Muscle layer of colon (tissue), 2 donors: ENCODE measurements around the gene RND3.

Experiments used
- H3K27ac ChIP-seq: one replicate; pipeline ENCODE4 v1.7.0; 2013; ENCODE audit warnings: low read depth, mild to moderate bottlenecking, low read length, moderate library complexity
- H3K27me3 ChIP-seq, 2 donors: one replicate each; pipeline ENCODE4 v1.7.0; 2013; ENCODE audit warnings: low read length in 2 of 2, mild to moderate bottlenecking in 2 of 2; ENCODE audit not compliant: insufficient read depth in 2 of 2, control insufficient read depth in 1 of 2
- H3K36me3 ChIP-seq: one replicate; pipeline ENCODE4 v1.7.0; 2013; ENCODE audit warnings: mild to moderate bottlenecking, low read length; ENCODE audit not compliant: insufficient read depth
- H3K4me1 ChIP-seq: one replicate; pipeline ENCODE4 v1.7.0; 2013; ENCODE audit warnings: mild to moderate bottlenecking, low read length; ENCODE audit not compliant: insufficient read depth
- H3K4me3 ChIP-seq, 2 donors: one replicate each; pipeline ENCODE4 v1.7.0; 2013; ENCODE audit warnings: low read length in 2 of 2, low read depth in 1 of 2, mild to moderate bottlenecking in 1 of 2, moderate library complexity in 1 of 2
- H3K9ac ChIP-seq: one replicate; pipeline ENCODE4 v1.7.0; 2013; ENCODE audit warnings: low read length
- H3K9me3 ChIP-seq: one replicate; pipeline ENCODE4 v1.7.0; 2013; ENCODE audit warnings: mild to moderate bottlenecking, low read length
- donor health status: abdominal sarcoma.
- donor health status: Adenocarcinoma of cecum.

The RND3 gene

DNA sequence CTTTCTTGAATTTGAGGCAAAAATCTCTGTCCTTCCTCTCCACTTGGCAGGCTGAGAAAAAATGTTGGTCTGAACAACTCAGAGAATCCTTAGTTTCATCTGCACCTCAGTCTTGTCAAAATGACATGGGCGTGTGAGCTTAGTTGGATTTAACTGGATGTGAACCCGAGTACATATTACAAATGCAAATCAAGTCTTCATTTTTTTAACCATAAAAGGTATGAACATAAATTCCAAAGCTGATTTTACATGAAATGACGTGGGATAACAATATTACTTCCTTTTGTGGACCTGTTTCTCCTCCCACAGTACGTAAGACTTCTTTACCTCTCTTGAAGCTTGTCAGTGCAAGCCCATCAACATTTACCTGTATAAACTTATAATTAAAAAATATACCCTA is 32.6 kb upstream of the RND3 start:
- Histone ChIP-seq H3K9ac (no peak overlapping the region), H3K27ac (no peak overlapping the region), H3K4me3 (no peak overlapping the region)

DNA sequence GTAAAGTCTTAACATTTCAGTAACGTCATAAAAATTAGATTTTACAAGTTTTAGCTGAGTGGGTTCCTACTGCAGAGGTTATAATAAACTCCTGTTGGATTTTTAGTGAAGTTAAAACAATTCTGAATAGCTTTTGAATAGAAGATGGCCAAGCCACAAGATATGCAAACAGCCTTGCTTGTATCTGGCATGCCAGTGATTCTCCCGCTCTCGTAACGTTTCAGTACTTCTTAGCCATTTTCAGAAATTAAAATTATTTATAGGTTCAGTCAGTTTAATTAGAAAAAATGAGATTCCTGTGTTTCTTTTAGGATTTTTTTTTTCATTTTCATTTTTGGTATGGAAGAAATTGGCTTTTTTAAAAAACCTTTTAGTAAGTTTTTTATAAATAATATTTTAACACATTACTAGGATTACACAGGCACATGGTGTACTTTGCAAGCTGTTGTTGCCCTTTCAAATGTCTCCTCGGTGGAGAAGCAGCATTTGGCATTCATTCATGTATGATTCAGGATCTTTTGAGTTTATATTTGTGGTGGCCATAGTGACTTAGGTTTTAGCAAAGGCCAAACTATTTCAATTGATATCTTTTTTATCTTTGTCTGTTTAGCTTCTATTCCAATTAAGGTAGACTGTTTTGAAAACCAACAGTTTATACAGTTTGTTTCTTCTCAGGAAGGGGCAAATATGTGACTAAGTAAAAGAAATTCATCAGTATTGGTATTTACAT is 30.6 kb upstream of the RND3 start:
- Histone ChIP-seq H3K4me1 (no peaks in the 10 kb centered on the region), H3K27ac (no peak overlapping the region), H3K4me3 (no peak overlapping the region), H3K9me3 (no peaks in the 10 kb centered on the region), H3K27me3 (no peaks in the 10 kb centered on the region), H3K36me3 (no peaks in the 10 kb centered on the region), H3K9ac (no peak overlapping the region)

More for the DNA sequence above, 32.6 kb upstream of the RND3 start:
- H3K4me1 ChIP-seq, result no peaks in the 10 kb centered on the region
- H3K27me3 ChIP-seq, result no peaks in the 10 kb centered on the region
- no peaks in the 10 kb centered on the region for H3K9me3 ChIP-seq
- H3K36me3 ChIP-seq, result no peaks in the 10 kb centered on the region

DNA sequence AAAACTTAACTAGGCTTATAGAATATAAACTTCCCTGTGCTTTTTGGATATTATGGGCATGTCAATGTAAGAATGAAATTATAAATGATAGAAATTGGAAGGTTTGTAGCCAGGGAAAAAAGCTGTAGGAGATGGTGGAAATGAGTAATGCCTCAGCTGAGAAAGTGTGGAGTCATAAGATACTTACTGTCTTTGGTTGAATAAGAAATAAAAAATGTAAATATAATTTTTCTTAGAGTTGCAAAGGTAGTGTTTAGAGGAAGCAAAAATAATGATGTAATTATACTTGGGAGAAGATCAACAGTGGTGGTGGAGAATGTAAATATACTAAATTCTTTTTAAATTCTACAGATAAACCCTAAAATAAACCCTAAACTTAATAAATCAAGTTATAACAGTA is 26.2 kb upstream of the RND3 start:
- H3K27ac ChIP-seq, result no peak overlapping the region

DNA sequence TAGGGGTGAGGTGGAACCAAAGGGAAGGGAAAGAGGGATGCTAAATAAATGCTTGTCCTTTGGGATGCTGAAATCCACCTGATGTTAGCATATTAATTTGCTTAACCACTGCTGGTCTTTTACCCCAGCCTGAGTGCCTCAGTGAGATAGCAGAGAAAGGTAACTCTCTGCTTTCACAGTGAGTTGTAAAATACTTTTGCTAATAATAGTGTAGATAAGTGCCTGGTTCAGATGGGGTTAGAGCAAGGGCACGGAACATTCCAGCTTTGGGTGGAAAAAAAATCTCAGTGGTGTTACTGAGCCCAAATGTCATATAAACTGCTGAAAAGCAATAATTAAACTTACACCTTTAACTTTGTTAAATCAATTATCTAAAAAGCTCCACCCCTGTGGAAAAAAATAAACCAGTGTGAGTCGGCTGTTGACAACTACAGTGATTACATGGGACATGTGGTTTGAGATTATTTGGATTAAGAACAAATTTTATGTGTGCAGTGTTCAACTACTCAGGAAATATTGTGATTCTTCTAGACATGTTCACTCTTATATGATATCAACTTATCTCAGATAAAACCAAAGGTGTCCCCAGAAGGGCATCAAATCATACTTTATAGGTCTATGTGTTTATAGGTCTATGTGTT is 21.1 kb upstream of the RND3 start:
- no peaks in the 10 kb centered on the region for H3K4me1 ChIP-seq
- H3K27ac ChIP-seq, result no peak overlapping the region
- no peaks in the 10 kb centered on the region for H3K9me3 ChIP-seq
- H3K27me3 ChIP-seq, result no peaks in the 10 kb centered on the region
- H3K4me3 ChIP-seq, result no peak overlapping the region
- no peak overlapping the region for H3K9ac ChIP-seq
- H3K36me3 ChIP-seq, result no peaks in the 10 kb centered on the region

More for the DNA sequence above, 26.2 kb upstream of the RND3 start:
- H3K4me1 ChIP-seq, result no peaks in the 10 kb centered on the region
- H3K36me3 ChIP-seq, result no peaks in the 10 kb centered on the region
- H3K4me3 ChIP-seq, result no peak overlapping the region
- no peak overlapping the region for H3K9ac ChIP-seq
- H3K9me3 ChIP-seq, result no peaks in the 10 kb centered on the region
- H3K27me3 ChIP-seq, result no peaks in the 10 kb centered on the region

DNA sequence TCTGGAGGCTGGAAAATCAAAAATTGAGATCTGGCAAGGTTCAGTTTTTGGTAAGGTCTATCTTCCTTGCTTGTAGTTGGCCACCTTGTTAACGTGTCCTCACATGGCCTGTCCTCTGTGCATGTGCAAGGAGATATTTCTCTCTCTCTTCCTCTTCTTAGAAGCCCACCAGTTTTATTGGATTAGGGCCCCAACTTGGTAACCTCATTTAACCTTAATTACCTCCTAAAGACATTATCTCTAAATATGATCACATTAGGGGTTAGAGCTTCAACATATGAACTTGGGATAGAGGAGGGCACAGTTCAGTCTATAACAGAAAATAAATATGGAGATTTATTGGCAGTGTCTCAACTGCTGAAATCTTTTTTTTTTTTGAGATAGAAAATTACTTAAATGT is 19.6 kb upstream of the RND3 start:
- Histone ChIP-seq H3K4me3 (no peak overlapping the region), H3K27ac (no peak overlapping the region), H3K4me1 (no peaks in the 10 kb centered on the region)

DNA sequence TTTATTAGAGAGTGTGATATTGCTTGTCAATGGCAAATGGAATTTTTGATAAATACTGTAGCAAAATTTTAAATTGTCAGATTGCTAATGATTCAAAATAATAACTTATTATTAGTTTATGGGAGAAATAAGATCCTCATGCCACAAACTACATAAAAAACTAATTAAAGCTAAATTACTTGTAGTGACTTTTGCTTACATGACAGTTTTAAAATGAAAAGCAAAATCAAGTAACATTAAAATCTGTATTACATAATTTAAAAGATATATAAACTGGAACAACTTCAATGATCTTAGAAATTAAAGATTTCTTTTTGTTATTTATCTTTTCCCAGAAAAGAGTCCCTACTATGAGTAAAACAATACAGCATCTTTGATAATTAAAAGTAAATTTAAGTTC is 17.7 kb upstream of the RND3 start:
- Histone ChIP-seq H3K9ac (no peak overlapping the region), H3K36me3 (no peaks in the 10 kb centered on the region), H3K27ac (no peak overlapping the region), H3K9me3 (no peaks in the 10 kb centered on the region), H3K4me3 (no peak overlapping the region), H3K4me1 (no peaks in the 10 kb centered on the region), H3K27me3 (no peaks in the 10 kb centered on the region)

More for the DNA sequence above, 19.6 kb upstream of the RND3 start:
- Histone ChIP-seq H3K9me3 (no peaks in the 10 kb centered on the region), H3K9ac (no peak overlapping the region), H3K36me3 (no peaks in the 10 kb centered on the region), H3K27me3 (no peaks in the 10 kb centered on the region)

DNA sequence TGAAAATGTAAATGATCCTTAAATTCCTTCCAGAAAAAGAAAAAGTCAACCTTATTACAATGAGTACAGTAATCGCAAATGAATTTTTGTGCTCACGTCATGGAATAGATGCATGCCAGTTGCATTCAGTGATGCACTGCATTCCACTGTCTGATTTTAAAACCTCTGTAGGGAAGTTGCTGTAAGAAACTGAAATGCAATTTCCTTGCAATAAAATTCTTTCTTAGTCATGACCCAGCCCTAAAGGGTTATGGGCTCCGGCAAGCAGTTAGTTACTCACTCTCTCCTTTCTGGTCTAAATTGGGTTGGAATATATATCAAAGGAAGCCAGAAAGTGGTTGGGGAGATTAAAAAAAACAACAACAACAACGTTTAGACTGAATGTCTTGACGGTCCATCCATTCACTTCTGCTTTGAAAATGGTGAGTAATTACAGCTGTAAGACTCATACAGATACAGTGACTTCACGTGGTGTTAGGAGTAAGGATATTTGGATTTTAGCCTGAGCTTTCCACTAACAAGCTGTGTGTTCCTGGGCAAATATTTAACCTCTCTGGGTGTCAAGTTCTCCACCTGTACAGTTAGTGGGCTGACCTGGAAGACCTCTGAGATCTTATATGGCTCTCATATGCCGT is 8.6 kb upstream of the RND3 start:
- no peak overlapping the region for H3K4me3 ChIP-seq

DNA sequence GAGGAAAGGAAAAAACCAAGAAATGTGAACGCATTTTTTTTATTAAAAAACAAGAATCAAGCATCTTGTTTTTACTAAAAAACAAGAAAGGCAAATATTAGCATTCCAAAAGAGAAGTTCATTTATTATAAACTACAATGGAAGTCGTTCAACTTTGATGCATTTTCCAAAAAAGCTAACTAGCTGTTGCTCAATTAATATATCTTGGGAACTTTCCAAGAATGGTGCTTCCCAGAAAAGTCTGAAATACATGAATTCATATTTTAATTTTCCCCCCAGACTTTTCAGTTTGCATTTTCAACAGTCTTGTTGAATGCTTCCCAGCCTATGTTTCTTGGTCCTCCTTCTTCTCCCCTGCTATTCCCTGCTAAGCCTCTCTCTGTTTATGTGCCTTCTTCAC is 7.5 kb upstream of the RND3 start:
- Histone ChIP-seq H3K9me3 (no peaks in the 10 kb centered on the region), H3K27me3 (no peaks in the 10 kb centered on the region), H3K4me3 (no peak overlapping the region)

More for the DNA sequence above, 8.6 kb upstream of the RND3 start:
- Histone ChIP-seq H3K9me3 (no peaks in the 10 kb centered on the region), H3K27me3 (no peaks in the 10 kb centered on the region), H3K9ac (no peak overlapping the region), H3K27ac (no peak overlapping the region), H3K36me3 (no peaks in the 10 kb centered on the region), H3K4me1 (no peaks in the 10 kb centered on the region)

DNA sequence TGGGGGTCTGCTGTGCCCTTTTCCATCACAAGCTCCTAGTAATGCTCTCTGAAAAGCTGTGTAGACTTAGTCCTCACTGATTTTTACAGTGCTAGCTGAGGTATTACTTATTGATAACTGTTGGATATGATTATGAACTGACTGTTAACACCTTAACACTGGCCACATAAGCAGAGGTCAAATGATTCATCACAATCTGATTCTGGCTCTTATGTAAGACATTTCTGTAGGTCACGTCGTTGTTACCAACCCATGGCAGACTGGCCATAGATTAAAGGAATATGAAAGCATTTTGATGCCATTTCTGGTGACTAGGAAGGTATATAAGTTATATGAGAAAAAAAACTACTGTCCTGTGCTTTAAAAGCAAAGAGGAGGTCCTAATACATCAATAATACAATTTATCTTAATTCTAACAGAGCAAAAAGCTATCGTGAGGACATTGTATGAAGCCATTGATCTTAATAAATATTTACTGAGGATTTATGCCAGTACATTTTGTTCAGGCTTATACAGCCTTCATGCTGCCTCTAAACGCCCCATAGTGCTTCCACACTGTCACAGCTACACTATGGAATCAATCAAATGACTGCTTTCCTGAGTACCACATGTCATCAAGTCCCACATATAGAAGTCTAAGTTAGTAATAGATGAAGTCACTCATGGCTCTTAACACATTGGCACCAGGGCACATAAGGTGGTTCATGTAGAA is 6.9 kb upstream of the RND3 start:
- no peaks in the 10 kb centered on the region for H3K27me3 ChIP-seq
- H3K36me3 ChIP-seq, result no peaks in the 10 kb centered on the region
- no peak overlapping the region for H3K9ac ChIP-seq
- H3K4me3 ChIP-seq, result no peak overlapping the region
- no peak overlapping the region for H3K27ac ChIP-seq
- H3K4me1 ChIP-seq, result no peaks in the 10 kb centered on the region
- no peaks in the 10 kb centered on the region for H3K9me3 ChIP-seq

More for the DNA sequence above, 7.5 kb upstream of the RND3 start:
- Histone ChIP-seq H3K27ac (no peak overlapping the region), H3K9ac (no peak overlapping the region), H3K4me1 (no peaks in the 10 kb centered on the region), H3K36me3 (no peaks in the 10 kb centered on the region)

DNA sequence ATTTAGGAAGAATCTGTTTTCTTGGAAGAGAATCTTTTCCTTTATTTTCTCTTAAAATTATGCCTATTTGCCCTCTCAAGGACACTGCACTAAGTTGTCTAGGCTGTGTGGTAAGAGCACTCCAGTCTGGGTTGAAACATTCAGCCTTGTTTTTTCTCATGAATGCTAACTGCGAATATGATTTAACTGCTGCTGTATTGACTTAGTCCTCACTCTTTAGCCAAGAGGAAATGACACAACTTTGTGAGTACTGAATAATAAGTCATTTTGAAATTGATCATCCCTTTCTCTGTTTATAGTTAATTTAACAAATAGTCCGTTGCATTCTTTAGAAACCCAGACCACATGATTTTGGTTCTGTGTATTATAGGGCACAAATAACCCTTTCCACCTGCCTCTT is 4.5 kb upstream of the RND3 start:
- no peaks in the 10 kb centered on the region for H3K9me3 ChIP-seq
- no peaks in the 10 kb centered on the region for H3K36me3 ChIP-seq
- no peaks in the 10 kb centered on the region for H3K27me3 ChIP-seq
- H3K27ac ChIP-seq, result no peak overlapping the region
- H3K4me3 ChIP-seq, result no peak overlapping the region
- no peak overlapping the region for H3K9ac ChIP-seq
- no peaks in the 10 kb centered on the region for H3K4me1 ChIP-seq

DNA sequence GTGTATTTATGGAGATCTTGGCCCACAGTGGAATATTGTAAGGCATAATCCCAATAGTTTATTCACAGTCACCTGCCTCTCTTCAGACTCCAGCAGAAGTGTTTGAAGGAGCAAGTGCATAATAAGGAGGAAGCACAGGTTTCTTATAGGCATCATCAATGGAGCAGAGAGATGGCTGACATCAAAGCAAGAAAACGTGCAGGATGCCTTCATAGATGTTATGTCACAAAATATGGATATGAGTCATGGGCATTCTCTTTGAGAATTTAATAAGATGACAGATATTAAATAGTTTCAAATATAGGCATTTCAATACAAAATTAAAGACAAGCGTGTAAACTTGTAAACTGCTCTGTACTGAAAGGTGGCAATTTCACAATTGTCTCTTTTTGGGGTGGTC is 4.0 kb upstream of the RND3 start:
- Histone ChIP-seq H3K4me3 (no peak overlapping the region), H3K27ac (no peak overlapping the region), H3K36me3 (no peaks in the 10 kb centered on the region)

More for the DNA sequence above, 4.0 kb upstream of the RND3 start:
- no peak overlapping the region for H3K9ac ChIP-seq
- no peaks in the 10 kb centered on the region for H3K9me3 ChIP-seq
- H3K4me1 ChIP-seq, result no peaks in the 10 kb centered on the region
- H3K27me3 ChIP-seq, result no peaks in the 10 kb centered on the region
